Measurements from ENCODE around the gene NCBP3.
"Not testable (repeated sequence)": the region's sequence is repeated elsewhere in the genome, so short reads cannot be mapped to it uniquely, and the experiment has no call there.

The NCBP3 gene

GRCh38 chr17:3799181-3799945 is 46.7 kb downstream of the NCBP3 start:
- Histone ChIP-seq H3K9ac (ENCODE audit: low read depth, low read length) (no peak overlapping the region), H3K4me3 (ENCODE audit: low read length) (no peak overlapping the region), H3K9me3 (ENCODE audit: insufficient read depth, low read depth, low read length) (no peaks in the 10 kb centered on the region), H3K4me1 (ENCODE audit: insufficient read depth, low read length) (no peaks in the 10 kb centered on the region), H3K27me3 (ENCODE audit: insufficient read depth, low read length) (no peaks in the 10 kb centered on the region), H3K36me3 (ENCODE audit: insufficient read depth, low read length) (peaks cover 18% of the 10 kb centered on the region; the same call in 1 of the 2 replicates), H3K27ac (ENCODE audit: low read depth, low read length) (no peak overlapping the region)
- 88% methylated on average over 12 of the region's 12 CpGs for WGBS

DNA sequence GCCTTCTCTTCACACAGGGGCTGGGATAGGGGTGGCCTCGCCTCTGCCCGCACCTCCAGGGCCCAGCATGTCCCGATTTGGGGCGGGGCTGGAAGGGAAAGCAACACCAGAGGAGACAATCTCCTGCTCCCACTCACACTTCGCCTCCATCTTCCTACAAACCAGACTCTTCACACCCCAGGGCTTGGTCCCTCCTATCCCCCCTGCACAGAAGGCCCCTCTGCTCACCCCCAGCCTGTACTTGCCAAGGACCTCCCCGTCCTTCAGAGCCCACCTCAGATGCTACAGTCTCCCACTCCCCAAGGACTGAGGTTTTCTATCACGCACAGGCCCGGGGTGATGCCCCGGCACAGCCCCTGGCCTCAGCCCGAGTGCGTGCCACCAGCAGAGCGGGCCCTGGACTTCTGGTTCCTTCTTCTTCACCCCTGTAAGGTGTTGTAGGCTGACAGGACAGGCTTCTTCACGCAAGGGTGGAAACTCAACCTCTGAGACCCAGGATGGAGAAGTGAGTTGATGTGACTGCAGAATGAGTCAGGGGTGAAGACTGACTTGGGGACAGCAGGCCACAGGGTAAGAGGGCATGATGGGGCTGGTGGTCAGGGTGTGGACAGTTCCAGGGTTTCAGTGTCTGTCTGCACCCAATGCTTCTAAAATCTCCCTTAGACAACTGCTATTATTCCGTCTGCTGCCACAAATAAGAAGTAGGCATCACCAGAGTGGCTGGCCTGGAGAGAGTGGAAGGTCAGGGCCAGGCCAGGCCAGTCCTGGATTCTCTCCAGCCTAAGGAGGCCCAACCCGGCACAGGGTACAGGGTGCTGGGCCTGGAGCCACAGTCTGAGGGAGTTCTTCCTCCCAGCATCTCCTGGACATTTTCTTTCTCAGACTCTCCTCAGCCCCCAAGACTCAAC is 47.5 kb downstream of the NCBP3 start:
- Histone ChIP-seq H3K4me1 (ENCODE audit: insufficient read depth, low read length) (no peaks in the 10 kb centered on the region), H3K27ac (ENCODE audit: low read depth, low read length) (no peak overlapping the region), H3K9me3 (ENCODE audit: insufficient read depth, low read depth, low read length) (no peaks in the 10 kb centered on the region), H3K4me3 (ENCODE audit: low read length) (no peak overlapping the region), H3K9ac (ENCODE audit: low read depth, low read length) (no peak overlapping the region), H3K27me3 (ENCODE audit: insufficient read depth, low read length) (no peaks in the 10 kb centered on the region), H3K36me3 (ENCODE audit: insufficient read depth, low read length) (peaks cover 18% of the 10 kb centered on the region; the same call in 1 of the 2 replicates)
- 93% methylated on average over 15 of the region's 15 CpGs for WGBS

- 96% methylated on average over 9 of the region's 9 CpGs for WGBS
- no peaks in the 10 kb centered on the region for H3K27me3 ChIP-seq (ENCODE audit: insufficient read depth, low read length)
- no peaks in the 10 kb centered on the region for H3K4me1 ChIP-seq (ENCODE audit: insufficient read depth, low read length)
- H3K9ac ChIP-seq (ENCODE audit: low read depth, low read length): no peak overlapping the region
- H3K4me3 ChIP-seq (ENCODE audit: low read length): no peak overlapping the region
- peaks cover 4% of the 10 kb centered on the region; the same call in 1 of the 2 replicates for H3K36me3 ChIP-seq (ENCODE audit: insufficient read depth, low read length)
- no peak overlapping the region for H3K27ac ChIP-seq (ENCODE audit: low read depth, low read length)
- H3K9me3 ChIP-seq (ENCODE audit: insufficient read depth, low read depth, low read length): no peaks in the 10 kb centered on the region
These were observed 49.2 kb downstream of the NCBP3 start for GRCh38 chr17:3796822-3797170.

- H3K4me1 ChIP-seq (ENCODE audit: insufficient read depth, low read length): no peaks in the 10 kb centered on the region
- no peaks in the 10 kb centered on the region for H3K36me3 ChIP-seq (ENCODE audit: insufficient read depth, low read length)
- no peak overlapping the region for H3K4me3 ChIP-seq (ENCODE audit: low read length)
- 87% methylated on average over 15 of the region's 17 CpGs for WGBS
- no peak overlapping the region for H3K27ac ChIP-seq (ENCODE audit: low read depth, low read length)
- no peak overlapping the region for H3K9ac ChIP-seq (ENCODE audit: low read depth, low read length)
- H3K9me3 ChIP-seq (ENCODE audit: insufficient read depth, low read depth, low read length): no peaks in the 10 kb centered on the region
- no peaks in the 10 kb centered on the region for H3K27me3 ChIP-seq (ENCODE audit: insufficient read depth, low read length)
These were observed 49.8 kb downstream of the NCBP3 start for GRCh38 chr17:3796110-3796821.

- H3K4me1 ChIP-seq (ENCODE audit: insufficient read depth, low read length): no peaks in the 10 kb centered on the region
- H3K27ac ChIP-seq (ENCODE audit: low read depth, low read length): peak overlapping the region; percentile 13; the same call in 1 of the 2 replicates
- no peaks in the 10 kb centered on the region for H3K36me3 ChIP-seq (ENCODE audit: insufficient read depth, low read length)
- WGBS: 88% methylated on average over 31 of the region's 31 CpGs
- no peak overlapping the region for H3K9ac ChIP-seq (ENCODE audit: low read depth, low read length)
- H3K27me3 ChIP-seq (ENCODE audit: insufficient read depth, low read length): no peaks in the 10 kb centered on the region
- no peaks in the 10 kb centered on the region for H3K9me3 ChIP-seq (ENCODE audit: insufficient read depth, low read depth, low read length)
- H3K4me3 ChIP-seq (ENCODE audit: low read length): no peak overlapping the region
These were observed 50.5 kb downstream of the NCBP3 start for GRCh38 chr17:3795390-3796102.

DNA sequence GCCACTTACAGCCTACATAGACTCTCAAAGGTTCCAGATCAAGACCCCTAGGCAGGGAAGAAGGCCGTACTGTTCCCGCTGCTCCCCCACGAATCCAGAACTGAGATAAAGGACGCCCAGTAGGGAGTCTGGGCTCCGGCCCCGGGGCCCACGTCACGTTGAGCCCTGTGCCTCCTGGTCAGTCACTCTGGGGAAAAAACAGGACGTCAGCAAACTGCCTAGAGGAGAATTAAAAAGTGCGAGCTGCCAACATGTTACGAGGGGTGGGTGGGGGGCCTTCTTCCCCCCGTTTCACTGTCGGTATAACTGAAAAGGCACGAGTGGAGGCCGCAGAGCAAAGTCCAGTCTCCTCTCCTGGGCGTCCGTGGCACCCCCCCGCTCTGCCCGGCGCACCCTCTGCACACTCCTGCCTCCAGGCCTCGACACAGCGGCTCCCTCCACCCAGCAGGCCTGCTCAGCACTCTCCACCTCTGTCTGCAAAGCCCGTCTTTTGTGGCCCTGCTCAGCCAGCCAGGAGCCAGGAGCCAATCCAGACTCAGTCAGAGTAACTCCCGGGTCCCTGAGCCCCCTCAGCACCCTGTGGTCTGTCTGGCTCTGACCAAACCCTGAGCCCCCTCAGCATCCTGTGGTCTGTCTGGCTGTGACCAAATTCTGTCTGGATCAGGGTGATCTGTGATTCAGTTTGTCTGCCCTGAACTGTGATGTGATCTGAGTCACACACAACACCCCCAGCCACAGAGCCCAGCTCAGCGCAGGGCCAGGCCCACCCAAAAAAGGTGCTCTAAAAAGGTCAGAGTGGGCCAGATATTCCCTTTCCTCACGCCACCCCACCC is 51.3 kb downstream of the NCBP3 start:
- WGBS: 69% methylated on average over 26 of the region's 26 CpGs
- no peak overlapping the region for H3K9ac ChIP-seq (ENCODE audit: low read depth, low read length)
- H3K9me3 ChIP-seq (ENCODE audit: insufficient read depth, low read depth, low read length): no peaks in the 10 kb centered on the region
- peak overlapping the region; percentile 25; the same call in 1 of the 2 replicates for H3K27ac ChIP-seq (ENCODE audit: low read depth, low read length)
- no peaks in the 10 kb centered on the region for H3K36me3 ChIP-seq (ENCODE audit: insufficient read depth, low read length)
- H3K4me1 ChIP-seq (ENCODE audit: insufficient read depth, low read length): no peaks in the 10 kb centered on the region
- no peak overlapping the region for H3K4me3 ChIP-seq (ENCODE audit: low read length)
- no peaks in the 10 kb centered on the region for H3K27me3 ChIP-seq (ENCODE audit: insufficient read depth, low read length)

DNA sequence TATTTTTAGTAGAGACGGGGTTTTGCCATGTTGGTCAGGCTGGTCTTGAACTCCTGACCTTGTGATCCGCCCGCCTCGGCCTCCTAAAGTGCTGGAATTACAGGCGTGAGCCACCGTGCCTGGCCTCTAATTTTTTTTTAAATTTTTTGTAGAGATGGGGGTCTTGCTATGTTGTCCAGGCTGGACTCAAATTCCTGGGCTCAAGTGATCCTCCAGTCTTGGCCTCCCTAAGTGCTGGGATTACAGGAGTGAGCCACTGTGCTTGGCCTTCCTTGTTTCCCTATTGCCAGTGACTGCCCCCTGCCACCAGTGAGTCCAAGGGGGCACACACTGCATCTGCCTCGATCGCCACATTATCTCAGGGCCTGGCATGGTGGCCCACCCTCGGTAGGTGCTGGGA is 51.9 kb downstream of the NCBP3 start:
- H3K9me3 ChIP-seq (ENCODE audit: insufficient read depth, low read depth, low read length); H3K36me3 ChIP-seq (ENCODE audit: insufficient read depth, low read length); H3K4me1 ChIP-seq (ENCODE audit: insufficient read depth, low read length); H3K27ac ChIP-seq (ENCODE audit: low read depth, low read length); H3K4me3 ChIP-seq (ENCODE audit: low read length); H3K9ac ChIP-seq (ENCODE audit: low read depth, low read length); H3K27me3 ChIP-seq (ENCODE audit: insufficient read depth, low read length): not testable (repeated sequence)
- WGBS: 93% methylated on average over 9 of the region's 9 CpGs

DNA sequence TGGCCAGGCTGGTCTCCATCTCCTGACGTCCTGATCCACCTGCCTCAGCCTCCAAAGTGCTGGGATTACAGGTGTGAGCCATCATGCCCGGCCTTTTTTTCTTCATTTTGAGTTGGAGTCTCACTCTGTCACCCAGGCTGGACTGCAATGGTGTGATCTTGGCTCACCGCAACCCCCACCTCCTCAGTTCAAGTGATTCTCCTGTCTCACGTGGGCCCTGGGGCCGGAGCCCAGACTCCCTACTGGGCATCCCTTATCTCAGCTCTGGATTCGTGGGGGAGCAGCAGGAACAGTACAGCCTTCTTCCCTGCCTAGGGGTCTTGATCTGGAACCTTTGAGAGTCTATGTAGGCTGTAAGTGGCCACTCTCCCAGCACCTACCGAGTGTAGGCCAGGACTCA is 52.8 kb downstream of the NCBP3 start:
- not testable (repeated sequence) for H3K36me3 ChIP-seq (ENCODE audit: insufficient read depth, low read length); H3K4me1 ChIP-seq (ENCODE audit: insufficient read depth, low read length); H3K4me3 ChIP-seq (ENCODE audit: low read length); H3K27me3 ChIP-seq (ENCODE audit: insufficient read depth, low read length); H3K27ac ChIP-seq (ENCODE audit: low read depth, low read length); H3K9me3 ChIP-seq (ENCODE audit: insufficient read depth, low read depth, low read length); H3K9ac ChIP-seq (ENCODE audit: low read depth, low read length)
- 90% methylated on average over 7 of the region's 7 CpGs for WGBS

- no peaks in the 10 kb centered on the region for H3K4me1 ChIP-seq (ENCODE audit: insufficient read depth, low read length)
- no peak overlapping the region for H3K4me3 ChIP-seq (ENCODE audit: low read length)
- 94% methylated on average over 6 of the region's 6 CpGs for WGBS
- no peaks in the 10 kb centered on the region for H3K36me3 ChIP-seq (ENCODE audit: insufficient read depth, low read length)
- H3K9me3 ChIP-seq (ENCODE audit: insufficient read depth, low read depth, low read length): no peaks in the 10 kb centered on the region
- H3K27ac ChIP-seq (ENCODE audit: low read depth, low read length): no peak overlapping the region
- H3K27me3 ChIP-seq (ENCODE audit: insufficient read depth, low read length): no peaks in the 10 kb centered on the region
- H3K9ac ChIP-seq (ENCODE audit: low read depth, low read length): no peak overlapping the region
These were observed 53.6 kb downstream of the NCBP3 start for GRCh38 chr17:3792481-3792880.

DNA sequence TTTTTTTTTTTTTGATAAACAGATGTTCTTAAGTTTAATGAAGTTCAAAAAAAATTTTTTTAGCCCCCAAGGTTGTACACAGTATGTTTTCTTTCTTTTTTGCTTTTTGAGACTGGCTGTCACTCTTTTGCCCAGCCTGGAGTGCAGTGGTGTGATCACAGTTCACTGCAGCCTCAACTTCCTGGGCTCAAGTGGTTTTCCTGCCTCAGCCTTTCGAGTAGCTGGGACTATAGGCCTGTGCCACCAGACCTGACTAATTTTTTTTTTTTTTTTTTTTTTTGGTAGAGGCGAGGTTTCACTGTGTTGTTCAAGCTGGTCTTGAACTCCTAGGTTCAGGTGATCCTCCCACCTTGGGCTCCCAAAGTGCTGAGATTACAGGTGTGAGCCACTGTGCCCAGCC is 57.8 kb downstream of the NCBP3 start:
- H3K36me3 ChIP-seq (ENCODE audit: insufficient read depth, low read length): no peaks in the 10 kb centered on the region
- H3K9ac ChIP-seq (ENCODE audit: low read depth, low read length): no peak overlapping the region
- WGBS: 100% methylated on average over 2 of the region's 2 CpGs
- H3K9me3 ChIP-seq (ENCODE audit: insufficient read depth, low read depth, low read length): no peaks in the 10 kb centered on the region
- H3K27ac ChIP-seq (ENCODE audit: low read depth, low read length): no peak overlapping the region
- no peaks in the 10 kb centered on the region for H3K27me3 ChIP-seq (ENCODE audit: insufficient read depth, low read length)
- H3K4me3 ChIP-seq (ENCODE audit: low read length): no peak overlapping the region
- no peaks in the 10 kb centered on the region for H3K4me1 ChIP-seq (ENCODE audit: insufficient read depth, low read length)

Data from HUES64 (cell line).